RPMI8226 (cell line): ENCODE data around the gene LDB3.

Experiments used
- DNase-seq: peaks from one replicate; pipeline ENCODE4 v3.0.0-alpha.2; 2015

The LDB3 gene

DNA sequence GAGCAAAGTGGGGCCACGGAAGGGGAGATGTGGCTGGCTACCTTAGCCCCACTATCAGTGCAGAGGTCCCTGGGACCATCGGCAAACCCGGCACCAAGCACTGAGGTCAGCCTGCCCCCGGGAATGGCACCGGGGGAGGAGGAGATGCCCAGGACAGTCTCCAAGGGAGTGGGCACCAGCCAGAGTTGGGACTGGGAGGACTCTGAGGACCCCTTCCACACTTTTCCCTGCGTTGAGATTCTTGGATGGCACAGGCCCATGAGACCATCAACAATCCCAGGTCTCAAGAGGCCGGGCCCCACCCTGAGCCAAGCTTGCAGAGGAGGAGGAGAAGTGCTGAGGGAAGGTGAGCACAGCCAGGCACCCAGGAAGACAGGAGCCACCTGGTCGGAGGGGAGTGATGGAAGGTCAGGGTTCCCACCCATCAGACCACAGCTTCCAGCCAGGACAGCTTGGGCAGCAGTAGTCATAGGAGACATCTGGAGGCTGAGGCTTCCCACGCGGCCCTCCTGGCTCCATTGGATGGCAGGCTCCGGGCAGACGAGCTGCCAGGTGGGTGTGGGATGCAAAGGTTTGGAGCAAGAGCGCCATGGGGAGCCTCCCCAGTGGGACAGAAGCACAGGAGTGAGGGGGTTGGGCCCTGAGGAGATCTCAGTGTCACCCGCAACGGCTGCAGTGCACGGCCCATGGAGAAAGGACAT is 16.5 kb upstream of the LDB3 start:
- DNase-seq = no peak

DNA sequence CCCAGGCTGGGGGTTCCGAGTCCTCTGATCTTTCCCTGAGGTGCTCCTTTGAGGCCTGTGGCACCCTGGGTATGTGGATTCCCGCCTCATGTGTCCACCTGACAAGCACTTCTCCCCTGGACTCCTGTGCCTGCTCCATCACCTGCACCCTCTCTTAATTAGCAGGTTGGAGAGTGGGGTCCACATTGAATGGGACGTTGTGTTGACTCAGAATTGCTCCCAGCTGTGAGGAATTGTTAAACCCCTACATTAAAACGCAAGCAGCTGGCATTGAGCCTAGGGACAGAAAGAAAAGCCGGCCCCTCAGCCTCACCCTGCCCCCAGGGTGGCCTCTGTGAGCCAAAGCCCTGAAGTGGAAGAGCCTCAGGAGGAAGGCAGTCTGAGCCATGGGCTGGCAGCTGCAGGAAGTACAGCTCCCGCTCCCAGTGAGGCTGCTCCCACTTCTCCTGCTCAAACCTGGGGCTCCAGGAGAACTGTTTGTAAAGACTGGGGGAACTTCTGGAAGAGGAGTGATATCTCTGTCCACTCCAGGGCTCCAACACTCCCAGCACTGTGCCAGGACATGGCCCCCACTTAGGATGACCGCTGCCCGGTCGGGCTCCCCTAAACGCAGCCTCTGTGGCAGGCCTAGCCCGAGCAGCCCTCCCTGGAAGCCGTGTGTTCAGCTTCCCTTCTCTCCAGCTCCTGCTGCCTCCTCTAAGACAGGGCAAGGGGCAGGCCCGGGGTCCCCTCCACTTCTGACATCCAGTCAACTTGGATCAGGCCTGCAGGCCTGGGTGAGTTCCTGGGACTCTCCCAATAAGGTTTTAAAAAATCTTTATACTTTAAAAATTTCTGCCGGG is 15.7 kb upstream of the LDB3 start:
- no peak for DNase-seq

DNA sequence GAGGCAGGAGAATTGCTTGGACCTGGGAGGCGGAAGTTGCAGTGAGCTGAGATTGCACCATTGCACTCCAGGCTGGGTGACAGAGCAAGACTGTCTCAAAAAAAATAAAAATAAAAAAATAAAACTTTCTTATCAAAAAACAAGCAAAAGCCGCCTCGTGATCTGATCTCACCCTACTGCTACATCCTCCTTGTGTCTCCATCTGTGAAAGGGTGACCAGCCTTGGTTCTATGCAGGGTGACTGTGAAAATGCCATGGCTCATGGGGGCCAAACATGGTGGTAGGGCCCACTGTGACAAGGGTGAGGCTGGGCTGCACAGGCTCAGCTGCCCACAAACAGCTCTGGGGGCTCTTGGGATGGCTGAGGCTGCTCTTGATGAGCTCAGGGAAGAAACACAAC is 14.9 kb upstream of the LDB3 start:
- DNase-seq = no peak

DNA sequence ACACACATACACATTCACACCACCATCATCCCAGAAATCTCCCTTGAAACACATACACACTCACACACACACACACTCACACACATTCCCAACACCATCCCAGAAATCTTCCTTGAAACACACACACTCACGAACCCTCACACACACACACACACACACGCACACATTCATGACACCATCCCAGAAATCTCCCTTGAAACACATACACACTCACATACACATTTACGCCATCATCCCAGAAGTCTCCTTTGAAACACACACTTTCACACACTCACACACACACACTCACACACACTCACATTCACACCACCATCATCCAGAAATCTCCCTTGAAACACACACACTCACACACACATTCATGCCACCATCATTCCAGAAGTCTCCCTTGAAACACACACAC is 14.3 kb upstream of the LDB3 start:
- DNase-seq = no peak

DNA sequence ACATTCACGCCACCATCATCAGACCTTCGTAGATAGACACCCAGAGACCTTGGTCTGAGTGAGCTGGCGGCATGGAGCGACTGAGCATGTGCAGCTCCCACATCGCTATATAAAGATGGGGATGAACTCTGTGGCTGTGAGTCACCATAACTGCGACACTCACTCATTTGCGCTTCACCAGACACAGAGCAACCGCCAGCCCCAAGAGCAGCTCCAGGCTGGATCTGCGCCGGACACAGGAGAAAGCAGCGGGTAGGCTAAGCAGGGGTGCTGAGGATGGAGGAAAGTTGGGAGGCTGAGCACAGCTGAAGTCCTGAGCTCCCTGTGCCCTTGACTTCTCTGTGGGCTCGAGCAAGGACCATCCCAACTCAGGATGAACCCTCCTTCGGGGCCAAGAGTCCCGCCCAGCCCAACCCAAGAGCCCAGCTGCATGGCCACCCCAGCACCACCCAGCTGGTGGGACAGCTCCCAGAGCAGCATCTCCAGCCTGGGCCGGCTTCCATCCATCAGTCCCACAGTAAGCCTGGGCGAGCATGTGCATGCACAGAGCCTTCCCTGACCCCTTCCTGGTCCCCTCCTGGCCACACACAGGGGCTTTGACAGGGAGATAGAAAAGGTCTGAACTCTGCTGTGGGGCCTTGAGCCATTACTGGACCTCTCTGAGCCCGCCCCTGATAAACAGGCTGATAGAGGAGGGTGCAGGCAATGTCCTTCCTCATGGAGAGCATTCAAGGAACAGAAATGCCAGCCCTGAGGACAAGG is 13.7 kb upstream of the LDB3 start, which contains the start of gene OPN4:
Gene OPN4, plus strand, starts transcription at position 137 of the 762 bp plus-strand sequence. Its CDS starts 237 bp downstream, at position 374.
- DNase-seq = no peak

DNA sequence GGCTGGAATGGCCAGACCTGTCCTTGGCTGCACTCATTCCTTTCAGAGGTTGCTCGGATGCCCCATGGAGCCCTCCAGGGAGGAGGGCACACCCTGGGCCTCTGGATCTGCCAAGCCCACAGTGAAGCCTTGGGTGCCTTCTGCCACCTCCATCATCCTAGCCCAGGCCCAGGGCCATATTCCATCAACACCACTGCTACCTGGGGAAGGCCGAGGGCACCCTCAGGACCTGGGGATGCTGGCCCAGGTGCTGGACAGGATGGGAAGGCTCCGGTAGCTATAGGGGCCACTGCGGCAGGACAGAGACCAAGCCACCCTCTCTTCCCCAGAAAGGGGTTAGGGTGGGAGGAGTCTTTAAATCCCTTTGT is 13.2 kb upstream of the LDB3 start:
- no peak for DNase-seq

DNA sequence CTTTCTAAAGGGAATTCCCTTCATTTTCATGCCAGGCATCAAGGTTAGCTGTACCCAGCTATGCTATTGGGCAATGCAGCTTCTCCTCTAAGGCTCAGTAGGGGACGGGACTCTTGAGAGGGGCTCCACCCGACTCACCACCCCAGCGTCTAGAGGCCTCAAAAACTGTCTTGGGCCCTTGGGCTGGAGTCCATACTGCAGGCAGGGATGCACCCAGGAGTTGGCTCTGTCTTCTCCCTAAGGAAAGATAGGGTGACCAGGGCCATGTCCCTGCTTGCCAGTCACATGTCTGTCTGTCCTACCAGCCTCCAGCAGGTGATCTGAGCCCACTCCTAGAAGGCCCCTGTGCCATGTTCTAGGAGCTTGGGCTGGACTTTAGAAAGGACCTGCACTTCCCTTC is 12.7 kb upstream of the LDB3 start:
- no peak for DNase-seq

DNA sequence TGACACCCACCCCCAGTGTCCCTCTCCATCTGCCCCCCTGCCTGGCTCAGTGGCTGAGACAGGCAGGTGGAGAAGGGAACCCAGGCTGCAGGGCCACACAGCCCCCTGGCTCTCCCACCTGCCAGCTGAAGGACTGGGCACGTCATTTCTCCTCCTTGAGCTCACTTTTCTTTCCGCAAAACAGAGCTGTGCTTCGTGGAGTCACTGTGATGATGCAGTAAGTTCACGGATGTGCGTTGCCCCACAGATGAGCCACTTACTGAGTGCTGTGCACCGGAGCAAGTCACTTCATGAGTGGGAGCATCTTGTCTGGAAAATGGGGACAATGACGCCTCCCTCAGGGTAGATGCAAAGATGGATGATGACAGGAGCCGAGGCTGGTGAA is 11.3 kb upstream of the LDB3 start:
- no peak for DNase-seq

DNA sequence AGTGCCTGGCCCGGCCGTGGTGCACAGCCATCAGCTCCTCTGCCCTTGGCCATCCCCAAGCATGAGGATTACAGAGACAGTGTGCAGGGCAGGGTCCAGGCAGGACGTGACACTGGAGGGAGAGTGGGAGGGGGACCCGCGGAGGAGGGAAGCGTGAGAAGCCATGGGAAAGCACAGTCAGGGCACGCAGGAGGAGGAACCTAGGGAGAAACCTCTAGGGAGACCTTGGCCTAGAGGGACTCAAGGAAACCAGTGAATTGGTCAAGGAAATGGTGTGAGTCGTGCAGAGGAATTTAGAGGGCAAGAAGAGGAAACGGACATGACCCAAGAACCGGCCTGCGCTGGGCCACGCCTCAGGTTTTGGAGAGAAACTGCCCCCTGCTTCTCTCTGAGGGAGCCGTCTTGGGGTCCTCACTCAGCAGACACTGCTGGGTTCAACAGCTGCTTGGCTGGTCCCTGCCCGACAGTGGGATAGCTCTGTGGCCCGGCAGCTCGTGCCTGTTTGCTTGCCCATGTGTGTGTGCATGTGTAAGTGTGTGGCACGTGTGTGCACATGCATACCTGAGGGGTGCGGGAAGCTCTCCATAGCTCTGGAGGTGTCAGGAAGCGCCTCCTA is 10.8 kb upstream of the LDB3 start:
- DNase-seq = no peak

DNA sequence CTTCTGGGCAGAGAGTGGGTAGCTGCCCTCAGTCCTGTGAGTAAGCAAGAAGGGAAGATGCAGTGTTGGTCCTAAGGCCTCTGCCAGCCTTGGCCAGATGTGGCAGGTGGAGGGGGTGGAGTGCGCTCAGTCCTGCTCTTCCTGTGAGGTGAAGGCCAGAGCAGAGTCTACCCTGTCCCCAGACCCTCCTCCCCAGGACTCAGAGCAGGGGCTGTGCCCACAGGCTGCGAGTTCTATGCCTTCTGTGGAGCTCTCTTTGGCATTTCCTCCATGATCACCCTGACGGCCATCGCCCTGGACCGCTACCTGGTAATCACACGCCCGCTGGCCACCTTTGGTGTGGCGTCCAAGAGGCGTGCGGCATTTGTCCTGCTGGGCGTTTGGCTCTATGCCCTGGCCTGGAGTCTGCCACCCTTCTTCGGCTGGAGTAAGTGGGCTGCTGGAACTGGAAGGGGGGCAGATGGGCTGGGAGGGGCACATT is 10.0 kb upstream of the LDB3 start:
- DNase-seq = no peak

DNA sequence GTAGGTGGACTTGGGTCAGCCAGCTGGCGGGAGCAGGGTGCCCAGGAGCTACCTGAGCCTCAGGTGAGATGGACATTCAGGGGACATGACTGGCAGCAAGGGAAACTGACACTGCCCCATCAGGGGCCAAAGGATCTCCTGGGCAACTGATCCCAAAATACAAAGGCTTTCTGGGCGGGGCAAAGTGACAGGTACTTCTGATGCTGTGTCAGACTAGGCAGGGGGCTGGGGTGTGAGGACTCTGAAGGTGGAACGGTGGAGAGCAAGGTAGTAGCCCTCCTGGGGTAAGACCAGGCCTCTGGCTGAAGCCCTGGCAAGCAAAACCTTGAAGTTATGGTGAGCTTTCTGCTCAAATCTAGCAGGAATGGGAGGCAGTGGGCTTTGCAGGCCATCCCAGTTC is 9.6 kb upstream of the LDB3 start:
- DNase-seq = no peak

DNA sequence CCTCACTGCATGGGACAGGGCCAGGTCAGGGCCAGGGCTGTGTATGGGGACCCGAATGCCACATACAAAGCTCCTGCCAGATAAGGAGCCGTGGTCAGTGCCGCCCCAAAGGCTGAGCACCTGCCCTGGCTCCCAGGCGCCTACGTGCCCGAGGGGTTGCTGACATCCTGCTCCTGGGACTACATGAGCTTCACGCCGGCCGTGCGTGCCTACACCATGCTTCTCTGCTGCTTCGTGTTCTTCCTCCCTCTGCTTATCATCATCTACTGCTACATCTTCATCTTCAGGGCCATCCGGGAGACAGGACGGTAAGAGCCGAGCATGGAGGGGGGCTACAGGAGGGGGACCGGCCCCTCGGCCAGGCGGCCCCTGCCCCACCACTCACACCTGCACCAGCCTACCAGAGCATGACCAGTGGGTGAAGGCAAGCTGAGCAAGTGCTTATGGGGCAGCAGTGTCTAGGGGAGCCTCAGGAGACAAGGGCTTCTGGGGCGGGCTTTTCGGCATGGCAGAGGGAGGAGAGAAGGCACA is 9.1 kb upstream of the LDB3 start:
- no peak for DNase-seq

DNA sequence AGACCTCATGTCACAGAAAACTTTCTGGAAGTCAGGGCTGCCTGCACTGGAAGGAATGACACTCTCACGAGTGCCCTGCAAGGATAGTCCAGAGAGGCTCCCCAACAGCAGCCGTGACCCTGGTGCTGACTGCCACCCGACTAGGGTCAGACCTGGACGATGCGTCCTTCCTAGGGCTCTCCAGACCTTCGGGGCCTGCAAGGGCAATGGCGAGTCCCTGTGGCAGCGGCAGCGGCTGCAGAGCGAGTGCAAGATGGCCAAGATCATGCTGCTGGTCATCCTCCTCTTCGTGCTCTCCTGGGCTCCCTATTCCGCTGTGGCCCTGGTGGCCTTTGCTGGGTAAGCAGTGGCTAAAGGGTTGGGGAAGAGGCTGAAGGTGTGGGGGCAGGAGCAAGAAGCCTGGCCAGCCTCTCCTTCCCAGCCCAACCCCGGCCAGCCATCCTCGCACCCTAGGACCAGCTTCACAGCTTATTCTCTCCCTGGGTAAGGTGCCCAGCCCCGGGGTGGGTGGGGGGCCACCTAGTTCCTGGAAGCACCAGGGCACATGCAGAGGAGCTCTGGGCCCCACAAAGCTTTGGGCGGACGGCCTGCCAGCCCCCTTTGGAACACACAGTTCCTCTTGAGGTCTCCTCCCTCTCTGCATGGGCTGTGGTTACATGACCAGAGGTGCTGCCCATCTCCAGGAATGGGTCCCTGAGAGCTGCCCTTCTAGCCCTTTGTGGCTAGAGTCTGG is 8.4 kb upstream of the LDB3 start:
- DNase-seq = no peak

DNA sequence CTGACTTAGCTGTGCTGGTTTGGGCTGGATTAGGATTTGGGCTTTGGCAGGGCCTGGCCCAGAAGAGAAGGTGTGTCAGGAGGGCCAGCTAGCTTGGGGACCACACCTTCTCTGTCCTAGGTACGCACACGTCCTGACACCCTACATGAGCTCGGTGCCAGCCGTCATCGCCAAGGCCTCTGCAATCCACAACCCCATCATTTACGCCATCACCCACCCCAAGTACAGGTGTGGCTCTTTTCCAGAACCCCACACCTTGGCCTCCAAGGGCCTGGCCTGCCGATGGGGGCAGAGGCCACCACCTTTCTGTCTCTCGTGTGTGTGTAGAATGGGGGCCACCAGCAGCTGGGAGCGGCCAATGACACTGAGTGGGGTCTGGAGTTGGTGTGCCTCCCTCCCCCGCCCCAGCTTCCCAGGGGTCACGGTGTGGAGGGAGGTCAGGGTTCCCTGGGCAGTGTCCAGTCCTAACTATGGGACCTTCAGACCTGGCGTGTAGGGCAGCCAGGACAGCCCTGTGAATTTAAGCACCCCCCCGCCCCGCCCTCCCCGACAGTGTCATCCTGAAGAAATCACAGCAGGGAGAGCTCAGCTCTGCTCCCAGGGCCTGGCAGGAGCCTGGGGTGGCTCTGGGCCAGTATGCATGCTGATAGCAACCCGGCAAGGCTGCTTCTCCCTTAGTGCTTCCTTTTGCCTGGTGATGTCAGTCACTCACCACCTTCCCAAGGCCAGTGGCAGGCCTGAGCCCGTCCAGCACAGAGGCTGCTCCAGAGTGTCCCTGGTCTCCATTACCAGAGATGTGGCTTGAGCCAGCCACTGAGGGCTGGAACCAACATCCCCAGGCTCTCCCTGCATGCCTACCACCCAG is 6.9 kb upstream of the LDB3 start:
- no peak for DNase-seq

DNA sequence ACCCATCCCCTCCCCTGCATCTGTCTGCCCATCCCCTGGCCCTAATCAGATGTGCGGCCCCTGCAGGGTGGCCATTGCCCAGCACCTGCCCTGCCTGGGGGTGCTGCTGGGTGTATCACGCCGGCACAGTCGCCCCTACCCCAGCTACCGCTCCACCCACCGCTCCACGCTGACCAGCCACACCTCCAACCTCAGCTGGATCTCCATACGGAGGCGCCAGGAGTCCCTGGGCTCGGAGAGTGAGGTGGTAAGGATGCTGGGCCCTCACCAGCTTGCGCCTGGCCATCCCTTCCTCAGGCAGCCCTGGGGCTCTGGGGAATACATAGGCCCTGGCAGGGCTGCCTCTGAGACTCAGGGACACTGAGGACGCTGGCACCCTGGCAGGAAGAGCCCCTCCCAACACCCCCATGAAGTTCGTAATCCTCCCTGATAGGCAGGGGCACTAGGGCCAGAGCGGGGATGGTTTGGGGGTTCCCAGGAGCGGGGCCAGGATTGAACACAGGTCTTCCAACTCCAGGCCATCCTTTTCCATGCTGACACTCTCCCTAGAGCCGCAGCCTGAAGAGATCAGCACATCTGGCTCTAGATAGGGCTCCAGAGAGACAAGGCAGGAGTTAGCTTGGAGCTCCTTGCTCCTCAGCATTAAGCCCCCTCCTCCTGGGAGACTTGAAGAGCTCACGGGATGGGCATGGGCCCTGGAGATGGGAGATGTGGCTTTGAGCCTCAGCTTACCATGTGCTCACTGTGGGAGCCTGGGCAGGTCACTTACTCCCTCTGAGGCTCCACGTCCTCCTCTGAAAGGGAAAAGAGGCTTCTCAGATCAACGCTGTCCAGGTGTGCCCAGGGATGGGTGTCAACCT is 5.9 kb upstream of the LDB3 start:
- no peak for DNase-seq

DNA sequence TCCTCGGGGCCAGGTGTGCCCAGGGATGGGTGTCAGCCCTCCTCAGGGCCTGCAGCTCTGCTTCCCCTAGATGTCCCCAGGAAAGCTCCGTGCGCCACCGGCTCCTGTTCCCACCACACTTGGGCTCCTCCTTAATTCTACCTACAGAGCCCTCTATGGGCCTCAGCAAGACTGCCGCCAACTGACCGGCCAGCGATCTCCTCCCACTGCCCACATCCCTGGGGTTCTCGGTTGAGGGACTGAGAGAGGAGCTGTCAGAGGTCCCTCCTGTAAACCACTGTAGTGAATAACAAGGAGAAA is 5.3 kb upstream of the LDB3 start:
- DNase-seq = no peak

DNA sequence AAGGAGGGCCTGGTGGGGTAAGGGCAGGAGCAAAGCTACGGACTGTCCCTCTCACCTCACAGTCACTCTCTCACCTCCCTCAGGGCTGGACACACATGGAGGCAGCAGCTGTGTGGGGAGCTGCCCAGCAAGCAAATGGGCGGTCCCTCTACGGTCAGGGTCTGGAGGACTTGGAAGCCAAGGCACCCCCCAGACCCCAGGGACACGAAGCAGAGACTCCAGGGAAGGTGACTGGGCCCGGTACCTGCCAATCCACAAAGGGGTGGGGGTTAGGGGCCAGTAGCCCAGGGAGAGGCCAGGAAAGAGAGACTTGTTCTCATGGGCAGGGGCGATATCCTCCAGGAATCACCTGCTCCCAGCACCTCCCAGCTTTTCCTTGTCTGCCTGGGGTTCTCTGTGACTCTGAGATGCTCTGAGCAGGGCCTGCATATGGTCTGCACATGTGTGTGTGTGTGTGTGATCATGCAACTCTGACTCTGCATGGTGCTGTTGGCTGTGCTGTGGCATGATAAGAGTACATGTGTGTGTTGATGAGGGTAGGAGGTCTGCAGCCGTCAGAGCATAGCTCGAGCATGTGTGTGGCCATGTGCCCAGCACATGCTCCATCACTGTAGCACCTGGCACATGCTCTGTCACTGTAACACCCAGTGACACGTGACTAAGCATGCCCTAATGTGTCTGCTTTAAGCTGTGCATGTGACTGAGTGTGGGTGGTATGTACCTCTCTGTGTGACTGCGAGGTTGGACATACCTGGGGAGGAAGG is 4.6 kb upstream of the LDB3 start:
- DNase-seq = no peak

DNA sequence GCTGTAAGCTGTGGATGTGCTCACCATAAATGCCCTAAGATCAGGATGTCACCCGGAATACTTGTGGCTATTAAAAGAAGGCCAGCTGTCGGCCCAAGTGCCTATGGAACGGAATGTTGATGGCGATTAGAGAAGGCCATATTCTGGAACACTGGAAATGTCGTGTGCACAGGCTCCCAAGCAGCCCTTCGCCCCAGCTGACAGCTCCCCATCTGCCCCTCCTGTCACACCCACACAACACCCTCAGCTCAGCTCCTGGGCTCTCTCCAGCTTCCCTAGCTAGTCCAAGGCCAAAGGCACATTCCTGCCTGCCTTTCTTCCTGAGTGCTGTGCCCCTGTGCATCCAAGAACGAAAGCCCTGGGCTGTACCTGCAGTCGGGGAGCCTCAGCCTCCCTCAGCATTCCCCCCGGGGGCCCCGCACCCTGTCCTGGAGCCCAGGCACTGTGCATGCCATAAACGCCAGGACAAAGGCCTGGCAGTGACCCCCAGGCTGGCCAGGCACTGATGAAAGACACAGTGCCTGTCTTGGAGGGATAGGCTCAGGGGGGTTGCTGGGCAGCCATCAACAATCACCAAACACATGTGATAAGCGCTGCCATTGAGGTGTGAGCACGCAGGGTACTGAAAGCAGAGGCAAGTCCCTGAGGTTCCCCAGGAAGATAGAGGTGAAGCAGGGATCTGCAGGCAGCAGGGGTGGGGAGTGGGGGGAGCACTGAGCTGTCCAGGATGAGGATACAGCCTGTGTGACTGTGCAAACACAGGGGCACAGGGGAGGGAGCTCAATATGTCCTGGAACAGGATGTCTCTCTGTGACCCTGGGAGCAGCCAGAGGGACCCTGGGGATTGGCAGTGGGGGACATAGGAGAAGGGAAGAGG is 3.7 kb upstream of the LDB3 start:
- DNase-seq = no peak

DNA sequence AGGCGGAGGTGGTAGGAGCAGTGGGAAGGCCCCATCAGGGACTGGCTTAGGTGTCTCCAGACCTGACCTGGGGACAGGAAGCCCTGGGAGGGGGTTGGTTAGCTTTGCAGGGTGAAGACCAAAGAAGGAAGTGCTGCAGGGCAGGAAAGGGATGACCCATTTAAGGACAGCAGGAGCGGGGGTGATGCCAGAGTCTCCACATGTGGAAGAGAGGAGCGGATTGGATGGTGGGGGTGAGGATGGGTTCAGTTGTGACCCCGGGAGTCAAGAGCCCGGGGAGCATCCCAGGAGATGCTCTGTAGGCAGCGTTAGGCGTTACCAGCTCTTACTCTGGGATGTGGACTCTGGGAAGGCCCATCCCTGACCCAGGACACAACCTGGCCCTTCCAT is 3.1 kb upstream of the LDB3 start:
- DNase-seq = no peak
